GM18498 (cell line): Measurements from ENCODE around the gene KLHDC10.
"Not testable (repeated sequence)": the region's sequence is repeated elsewhere in the genome, so short reads cannot be mapped to it uniquely, and the experiment has no call there.

ENCODE experiments used
- ATAC-seq: cut with Tn5 transposase; IDR thresholded peaks from one replicate; pipeline ENCODE4 v1.9.1; 2021; ENCODE audit warnings: mild to moderate bottlenecking, moderate library complexity; ENCODE audit not compliant: unreplicated experiment

Gene KLHDC10, protein sequence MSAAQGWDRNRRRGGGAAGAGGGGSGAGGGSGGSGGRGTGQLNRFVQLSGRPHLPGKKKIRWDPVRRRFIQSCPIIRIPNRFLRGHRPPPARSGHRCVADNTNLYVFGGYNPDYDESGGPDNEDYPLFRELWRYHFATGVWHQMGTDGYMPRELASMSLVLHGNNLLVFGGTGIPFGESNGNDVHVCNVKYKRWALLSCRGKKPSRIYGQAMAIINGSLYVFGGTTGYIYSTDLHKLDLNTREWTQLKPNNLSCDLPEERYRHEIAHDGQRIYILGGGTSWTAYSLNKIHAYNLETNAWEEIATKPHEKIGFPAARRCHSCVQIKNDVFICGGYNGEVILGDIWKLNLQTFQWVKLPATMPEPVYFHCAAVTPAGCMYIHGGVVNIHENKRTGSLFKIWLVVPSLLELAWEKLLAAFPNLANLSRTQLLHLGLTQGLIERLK

DNA sequence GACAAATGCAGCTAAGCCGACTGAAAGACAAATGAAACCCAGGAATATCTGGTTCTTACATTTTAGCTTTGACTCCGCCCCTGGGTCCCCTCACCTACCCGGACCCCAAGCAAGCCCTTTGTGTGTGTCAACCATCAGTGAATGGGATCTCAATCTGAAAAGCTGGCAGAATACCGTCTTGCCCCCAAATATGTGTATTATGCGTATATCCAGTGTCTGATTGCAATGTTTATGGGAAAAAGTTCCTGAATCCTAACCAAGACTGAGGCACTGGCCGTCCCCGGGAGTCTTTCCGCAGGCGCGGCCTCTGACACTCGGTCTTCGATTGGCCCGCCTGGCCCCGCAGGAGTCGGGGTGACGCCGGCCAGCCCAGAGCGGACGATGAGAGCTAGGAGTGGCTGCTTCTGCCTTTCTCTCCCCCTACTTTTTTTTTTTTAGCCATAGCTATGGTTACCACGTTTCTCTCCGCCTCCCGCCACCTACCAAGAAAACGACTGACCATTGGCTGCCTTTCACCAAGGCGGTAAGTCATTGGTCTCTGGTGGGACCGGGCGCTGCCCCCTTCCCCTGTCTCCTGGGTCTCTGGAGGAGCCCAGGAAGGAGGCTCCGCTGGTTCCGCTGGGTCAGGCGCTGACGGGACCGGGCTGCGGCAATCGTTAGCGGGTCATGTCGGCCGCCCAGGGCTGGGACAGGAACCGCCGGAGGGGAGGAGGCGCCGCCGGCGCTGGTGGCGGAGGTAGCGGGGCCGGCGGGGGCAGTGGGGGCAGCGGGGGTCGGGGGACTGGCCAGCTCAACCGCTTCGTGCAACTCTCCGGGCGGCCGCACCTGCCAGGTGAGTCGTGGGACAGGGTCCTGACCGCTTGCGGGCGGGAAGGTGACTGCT, at the start of gene KLHDC10:
KLHDC10 (plus strand) TSS at position 557 of the 883 bp plus-strand sequence; CDS start at position 667, 110 bp downstream.
- peak; percentile 97 for ATAC-seq

DNA sequence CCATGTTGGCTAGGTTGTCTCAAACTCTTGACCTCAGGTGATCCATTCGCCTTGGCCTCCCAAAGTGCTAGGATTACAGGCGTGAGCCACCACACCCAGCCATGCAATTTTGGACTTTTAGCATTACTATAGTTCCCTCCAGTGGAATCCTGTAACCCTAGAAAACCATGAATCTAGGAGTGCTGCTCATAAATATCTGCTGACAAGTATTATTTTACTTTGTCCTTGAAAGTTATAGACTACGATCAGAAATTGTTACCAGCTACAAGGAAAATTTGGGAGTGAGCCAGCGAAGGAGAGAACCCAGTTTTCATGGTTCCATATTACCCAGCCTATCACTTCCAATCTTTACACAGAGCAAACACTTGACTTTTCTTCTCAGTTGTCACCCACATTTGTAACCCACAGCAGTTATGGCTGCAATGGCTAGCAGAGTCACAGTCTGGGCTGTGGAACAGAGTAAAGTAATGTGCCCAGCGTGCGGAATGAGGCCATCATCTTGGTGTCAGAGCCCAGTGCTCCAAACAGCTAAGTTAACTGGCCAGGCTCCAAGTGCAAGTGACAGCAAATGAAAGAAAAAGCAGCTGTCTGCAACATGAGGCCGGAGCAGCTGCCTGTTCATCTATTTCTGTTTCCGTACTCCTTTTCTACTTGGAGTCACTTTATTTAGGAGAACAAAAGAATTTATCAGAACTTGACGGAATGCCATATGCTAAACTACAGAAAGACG, 49.1 kb upstream of the KLHDC10 start:
- no peak for ATAC-seq

DNA sequence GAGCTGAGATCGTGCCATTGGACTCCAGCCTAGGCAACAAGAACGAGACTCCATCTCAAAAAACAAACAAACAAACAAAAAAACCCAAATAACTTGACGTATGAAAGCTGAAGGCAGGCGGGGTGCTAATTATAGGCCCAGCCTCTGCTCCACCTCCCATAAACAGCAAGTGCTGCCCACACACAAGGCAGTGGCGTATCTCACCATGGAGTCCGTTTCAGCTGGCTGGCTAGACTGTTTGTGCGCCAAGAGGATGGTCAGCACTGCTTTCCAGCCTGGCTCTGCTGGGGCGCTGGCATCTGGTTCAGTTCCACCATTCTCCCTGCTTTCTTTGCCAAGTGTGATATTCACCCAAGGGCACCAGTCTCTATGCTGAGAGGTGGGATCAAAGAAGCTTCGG, 48.2 kb upstream of the KLHDC10 start:
- ATAC-seq = no peak

DNA sequence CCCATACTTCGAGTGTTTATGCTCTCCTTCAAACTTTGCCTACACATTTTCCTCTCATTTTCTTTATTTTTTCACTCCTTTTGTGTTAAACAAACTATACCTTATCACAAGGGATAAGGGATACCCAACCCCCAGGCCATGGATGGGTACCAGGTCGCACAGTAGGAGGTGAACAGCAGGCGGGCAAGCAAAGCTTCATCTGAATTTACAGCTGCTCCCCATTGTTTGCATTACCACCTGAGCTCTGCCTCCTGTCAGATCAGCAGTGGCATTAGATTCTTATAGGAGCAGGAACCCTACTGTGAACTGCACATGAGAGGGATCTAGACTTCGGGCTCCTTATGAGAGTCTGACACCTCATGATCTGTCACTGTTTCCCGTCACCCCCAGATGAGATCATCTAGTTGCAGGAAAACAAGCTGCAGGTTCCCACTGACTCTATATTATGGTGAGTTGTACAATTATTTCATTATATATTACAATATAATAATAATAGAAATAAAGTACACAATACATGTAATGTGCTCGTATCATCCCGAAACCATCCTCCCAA, 47.6 kb upstream of the KLHDC10 start:
- ATAC-seq = no peak

DNA sequence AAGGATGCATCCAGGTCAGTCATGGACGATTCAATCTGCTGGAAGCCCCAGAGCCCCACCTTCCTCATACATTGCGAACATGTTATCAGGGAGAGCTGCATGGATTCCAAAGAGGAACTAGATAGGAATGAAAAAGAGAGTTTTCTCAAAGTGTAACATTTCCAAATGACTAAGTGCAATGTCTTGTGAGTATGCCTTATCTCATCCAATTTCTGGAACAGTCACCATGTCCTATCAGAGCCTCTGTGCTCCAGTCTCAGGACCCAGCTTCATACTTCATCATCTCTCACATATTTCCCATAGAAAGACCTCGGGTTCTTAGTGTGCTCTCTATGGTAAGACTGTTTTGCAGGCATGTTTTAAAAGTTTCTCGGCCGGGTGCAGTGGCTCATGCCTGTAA, 45.9 kb upstream of the KLHDC10 start:
- ATAC-seq = no peak

DNA sequence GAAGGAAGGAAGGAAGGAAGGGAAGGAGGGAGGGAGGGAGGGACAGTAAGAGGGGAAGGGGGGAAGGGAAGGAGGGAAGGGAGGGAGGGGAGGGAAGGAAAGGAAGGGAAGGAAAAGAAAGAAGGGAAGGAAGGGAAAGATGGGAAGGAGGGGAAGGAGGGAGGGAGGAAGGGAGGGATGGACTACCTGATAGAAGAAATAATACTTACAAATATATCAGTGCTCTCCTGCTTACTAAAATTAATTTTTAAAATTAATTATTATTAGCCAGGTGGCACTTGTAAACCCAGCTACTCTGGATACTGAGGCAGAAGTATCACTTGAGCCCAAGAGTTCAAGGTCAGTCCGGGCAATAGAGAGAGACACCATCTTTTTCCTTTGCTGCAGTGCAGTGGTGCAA, 37.6 kb upstream of the KLHDC10 start:
- no peak for ATAC-seq

DNA sequence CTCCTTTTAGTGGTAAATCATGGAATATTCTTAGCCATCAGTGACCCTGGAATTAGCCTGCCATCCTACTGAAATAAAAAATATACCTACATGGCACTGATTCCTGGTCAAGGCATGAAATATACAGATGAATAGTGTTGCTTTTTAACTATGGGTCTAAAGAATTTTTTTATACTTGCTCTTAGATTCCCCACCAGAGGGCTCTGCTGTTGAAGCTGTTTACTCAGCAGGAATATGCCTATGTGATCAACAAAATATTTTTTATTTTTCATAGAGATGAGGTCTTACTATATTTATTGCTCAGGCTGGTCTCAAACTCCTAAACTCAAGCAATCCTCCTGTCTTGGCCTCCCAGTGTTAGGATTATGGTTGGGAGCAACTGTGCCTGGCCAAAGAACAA, 32.6 kb upstream of the KLHDC10 start:
- ATAC-seq = no peak

DNA sequence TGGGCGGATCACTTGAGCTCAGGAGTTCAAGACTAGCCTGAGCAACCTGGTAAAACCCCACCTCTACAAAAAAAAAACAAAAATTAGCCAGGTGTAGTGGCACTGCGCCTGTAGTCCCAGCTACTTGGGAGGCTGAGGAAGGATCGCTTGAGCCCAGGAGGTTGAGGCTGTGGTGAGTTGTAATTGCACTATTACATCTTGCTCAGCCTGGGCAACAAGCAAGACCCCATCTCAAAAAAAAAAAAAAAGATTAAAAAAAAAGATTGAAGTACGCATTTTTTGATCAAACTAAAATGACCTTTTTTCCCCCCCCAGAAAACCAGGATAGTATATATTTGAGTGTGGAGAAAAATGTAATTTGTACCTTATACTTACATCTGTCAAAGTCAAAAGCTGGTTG, 29.8 kb upstream of the KLHDC10 start:
- ATAC-seq = no peak

DNA sequence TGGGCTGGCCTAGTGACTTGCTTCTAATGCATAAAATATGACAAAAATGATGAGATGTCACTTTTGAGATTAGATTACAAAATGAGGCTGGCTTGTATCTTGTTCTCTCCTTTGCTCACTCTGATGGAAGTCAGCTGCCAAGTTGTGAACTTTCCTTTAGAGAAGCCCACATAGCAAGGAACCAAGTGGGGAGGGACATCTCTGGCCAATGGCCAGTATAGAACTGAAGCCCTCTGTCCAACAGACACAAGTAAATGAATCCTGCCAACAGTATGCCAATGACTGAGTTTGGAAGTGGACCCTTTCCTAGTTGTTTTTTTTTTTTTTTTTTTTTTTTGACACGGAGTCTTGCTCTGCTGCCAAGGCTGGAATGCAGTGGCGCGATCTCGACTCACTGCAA, 22.5 kb upstream of the KLHDC10 start:
- ATAC-seq = no peak

DNA sequence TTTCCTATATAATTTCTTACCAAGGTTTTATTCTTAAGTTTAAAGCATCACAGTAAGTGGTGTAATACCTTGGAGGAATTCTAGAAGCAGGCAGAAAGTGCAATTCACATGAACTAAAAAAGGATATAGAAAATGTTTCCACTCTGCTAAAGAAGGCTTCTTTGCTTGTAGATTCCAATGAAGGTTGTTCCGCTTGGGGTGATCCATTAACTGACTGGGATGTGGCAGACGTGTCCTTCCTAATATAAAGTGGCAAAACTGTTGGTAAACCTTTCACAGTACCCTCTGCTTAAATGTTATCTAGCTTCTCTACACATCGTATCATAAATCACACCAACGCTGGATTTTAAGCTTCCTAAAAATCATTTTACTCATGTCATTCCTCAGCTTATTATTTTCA, 21.4 kb upstream of the KLHDC10 start:
- ATAC-seq = no peak

DNA sequence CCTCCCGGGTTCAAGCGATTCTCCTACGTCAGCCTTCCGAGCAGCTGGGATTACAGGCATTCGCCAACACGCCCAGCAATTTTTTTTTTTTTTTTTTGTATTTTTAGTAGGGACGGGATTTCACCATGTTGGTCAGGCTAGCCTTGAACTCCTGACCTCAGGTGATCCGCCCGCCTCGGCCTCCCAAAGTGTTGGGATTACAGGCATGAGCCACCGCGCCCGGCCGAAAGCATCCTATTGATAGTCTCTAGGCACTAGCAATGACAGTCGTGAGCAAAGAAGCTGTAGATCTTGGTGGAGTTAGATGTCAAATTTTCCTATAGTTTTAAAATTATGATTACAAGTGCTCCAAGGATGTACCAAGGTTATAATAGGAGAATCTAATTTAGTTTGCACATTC, 18.1 kb upstream of the KLHDC10 start:
- not testable (repeated sequence) for ATAC-seq

DNA sequence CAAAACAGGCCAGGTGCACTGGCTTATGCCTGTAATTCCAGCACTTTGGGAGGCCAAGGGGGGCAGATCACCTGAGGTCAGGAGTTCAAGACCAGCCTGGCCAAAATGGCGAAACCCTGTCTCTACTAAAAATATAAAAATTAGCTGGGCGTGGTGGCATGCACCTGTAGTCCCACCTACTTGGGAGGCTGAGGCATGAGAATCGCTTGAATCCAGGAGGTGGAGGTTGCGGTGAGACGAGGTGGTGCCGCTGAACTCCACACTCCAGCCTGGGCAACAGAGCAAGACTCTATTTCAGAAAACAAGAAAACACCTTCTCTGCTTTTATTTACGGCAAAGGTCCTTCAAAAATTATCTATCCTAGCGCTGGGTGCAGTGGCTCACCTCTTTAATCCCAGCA, 15.1 kb upstream of the KLHDC10 start:
- ATAC-seq = not testable (repeated sequence)

DNA sequence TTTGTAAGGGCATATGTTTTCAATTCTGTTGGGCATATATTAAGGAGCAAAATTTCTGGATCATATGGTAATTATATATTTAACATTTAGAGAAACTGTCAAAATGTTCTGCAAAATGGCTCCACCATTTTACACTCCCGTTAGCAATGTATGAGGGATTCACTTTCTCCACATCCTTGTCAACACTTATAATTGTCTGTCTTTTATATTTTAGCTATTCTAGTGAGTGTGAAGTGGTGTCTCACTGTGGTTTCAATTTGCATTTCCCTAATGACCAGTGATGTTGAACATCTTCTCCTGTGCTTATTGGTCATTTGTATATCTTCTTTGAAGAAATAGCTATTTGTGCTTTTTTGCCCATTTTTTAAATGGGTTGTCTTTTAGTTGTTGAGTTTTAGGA, 8.1 kb upstream of the KLHDC10 start:
- no peak for ATAC-seq

DNA sequence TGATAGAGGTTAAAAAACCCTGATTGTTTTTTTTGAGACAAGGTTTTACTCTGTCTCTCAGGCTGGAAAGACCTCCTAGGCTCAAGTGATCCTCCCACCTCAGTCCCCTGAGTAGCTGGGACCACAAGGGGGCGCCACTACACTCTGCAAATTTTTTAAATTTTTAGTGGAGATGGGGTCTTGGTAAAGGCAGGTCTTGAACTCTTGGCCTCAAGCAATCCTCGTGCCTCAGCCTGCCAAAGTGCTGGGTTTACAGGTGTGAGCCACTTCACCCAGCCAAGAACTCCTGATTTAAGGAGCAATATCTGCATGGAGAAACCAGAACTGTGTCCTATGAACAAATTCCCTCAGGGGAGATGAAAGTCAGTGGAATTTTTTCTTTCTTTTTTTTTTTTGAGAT, 7.3 kb upstream of the KLHDC10 start:
- ATAC-seq = no peak

DNA sequence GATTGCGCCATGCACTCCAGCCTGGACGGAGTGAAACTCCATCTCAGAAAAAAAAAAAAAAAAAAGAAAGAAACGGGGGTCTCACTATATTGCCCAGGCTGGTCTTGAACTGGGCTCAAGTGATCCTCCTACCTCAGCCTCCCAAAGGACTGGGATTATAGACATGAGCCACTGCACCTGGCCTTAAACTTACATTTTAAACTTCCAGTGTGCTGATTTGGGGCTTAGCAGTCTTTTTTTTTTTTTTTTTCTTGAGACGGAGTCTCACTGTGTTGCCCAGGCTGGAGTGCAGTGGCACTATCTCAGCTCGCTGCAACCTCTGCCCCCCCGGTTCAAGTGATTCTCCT, 5.8 kb upstream of the KLHDC10 start:
- ATAC-seq = not testable (repeated sequence)

DNA sequence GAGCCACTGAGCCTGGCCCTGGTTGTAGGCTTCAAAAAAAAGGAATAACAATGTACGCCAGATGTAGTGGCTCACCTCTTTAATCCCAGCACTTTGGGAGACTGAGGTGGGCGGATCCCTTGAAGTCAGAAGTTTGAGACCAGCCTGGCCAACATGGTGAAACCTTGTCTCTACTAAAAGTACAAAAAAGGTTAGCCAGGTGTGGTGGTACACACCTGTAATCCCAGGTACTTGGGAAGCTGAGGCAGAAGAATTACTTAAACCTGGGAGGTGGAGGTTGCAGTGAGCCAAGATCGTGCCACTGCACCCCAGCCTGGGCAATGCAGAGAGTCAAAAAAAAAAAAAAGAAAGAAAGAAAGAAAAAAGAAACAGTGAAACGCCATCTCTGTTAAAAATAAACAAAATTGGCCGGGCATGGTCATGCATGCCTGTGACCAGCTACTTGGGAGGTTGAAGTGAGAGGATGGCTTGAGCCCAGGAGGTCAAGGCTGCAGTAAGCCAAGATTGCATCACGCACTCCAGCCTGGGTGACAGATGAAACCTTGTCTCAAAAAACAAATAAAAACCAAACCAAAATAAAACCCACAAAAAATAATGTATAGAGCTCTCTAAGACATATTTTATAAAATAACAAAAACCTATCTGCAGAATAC, 4.7 kb upstream of the KLHDC10 start:
- no peak for ATAC-seq

DNA sequence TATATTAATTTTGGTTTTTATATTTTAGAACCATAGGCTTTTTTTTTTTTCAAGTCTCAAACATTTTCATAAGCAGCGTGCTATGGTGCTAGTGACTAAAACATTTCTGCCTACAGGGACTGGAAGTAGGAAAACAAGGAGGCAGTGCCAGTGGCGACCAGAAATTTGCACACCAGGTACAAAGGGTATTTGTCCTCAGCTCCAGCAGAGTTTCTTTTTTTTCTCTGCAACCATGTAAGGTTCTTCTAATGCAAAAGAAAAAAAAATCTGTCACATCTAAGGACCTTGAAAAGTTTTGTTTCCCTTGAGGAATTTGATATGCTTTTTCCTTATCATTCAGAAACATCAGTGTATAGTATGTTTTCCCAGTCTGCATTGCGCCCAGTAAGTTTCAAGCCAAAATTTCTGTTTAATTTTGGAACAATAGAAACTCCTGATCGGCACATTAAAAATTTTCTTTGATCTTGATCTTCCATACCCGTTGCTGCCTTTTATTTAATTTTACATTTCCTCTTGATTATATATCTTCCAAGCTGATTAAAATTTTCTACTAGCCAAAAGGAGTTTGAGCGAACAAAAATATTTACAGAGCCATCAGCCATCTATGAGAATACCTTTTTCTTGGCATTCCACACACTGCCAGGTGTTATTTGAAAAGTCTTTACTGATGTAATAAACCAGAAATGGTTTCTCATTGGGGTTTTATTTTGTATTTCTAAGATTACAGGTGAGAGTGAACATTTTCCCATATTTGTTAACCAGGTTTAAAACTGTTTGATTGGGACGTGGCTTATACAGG, 956 bp upstream of the KLHDC10 start:
- no peak for ATAC-seq

DNA sequence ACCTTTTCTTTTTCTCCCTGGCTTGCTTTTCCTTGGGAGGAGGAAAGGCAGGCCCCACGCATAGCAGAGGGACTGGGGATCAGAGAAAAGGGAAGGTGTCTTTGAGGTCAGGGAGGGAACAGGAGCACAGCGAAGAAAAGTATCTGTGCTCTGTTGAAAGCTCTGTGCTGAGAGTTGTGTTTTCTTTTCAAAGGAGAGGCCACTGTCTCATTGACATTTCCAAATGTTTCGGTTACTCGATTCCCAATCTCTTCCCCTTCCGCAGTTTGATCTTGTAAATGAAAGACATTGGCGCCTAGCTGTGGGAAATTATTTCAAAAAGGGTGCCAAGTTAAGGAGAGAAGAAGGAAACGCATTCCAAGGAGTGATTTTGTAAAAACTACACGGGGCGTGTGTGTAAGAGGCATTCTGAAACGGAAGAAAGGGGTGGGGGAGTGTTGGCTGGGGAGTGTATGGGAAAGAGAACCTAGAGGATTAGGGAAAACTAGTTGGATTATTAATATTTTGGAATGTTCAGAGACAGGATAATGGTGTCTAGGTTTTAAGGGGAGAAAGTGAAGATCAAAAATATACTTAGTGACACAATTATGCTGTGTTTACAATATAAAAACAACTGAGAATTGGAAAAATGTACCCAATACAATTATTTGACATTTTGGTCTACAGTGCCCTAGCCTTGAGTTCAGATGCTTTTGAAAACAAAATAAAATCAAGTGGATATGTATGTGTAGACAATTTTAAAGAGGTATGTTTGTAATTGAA, 708 bp downstream of the KLHDC10 start:
- ATAC-seq = peak; percentile 2
